Motor neuron (in vitro differentiated cells): Measurements from ENCODE around the gene PPP5C. TPM values are rescaled to one million over a fixed set of nuclear protein-coding genes. Genes with fewer than 3 reads are reported as not detected.
A peak's percentile ranks its signal among the peaks of the same experiment; 100 is the strongest.
"Not testable (repeated sequence)": the region's sequence is repeated elsewhere in the genome, so short reads cannot be mapped to it uniquely, and the experiment has no call there.

Experiments
- ATAC-seq, 8 experiments: fragments of 200-7000 bp; cut with Tn5 transposase; replicated peaks in 6 of 8; 2 replicates each; pipeline ENCODE4 v1.8.0; 2021; ENCODE audit warnings: mild to moderate bottlenecking in 8 of 8, moderate library complexity in 8 of 8
- H3K27ac ChIP-seq, 2 donors: fragments of 250-450 bp; sonication (Bioruptor Pico); 2 replicates each; pipeline ENCODE4 v1.9.0; 2021; ENCODE audit warnings: antibody characterized with exemption in 2 of 2, mild to moderate bottlenecking in 2 of 2, moderate library complexity in 1 of 2
- H3K4me1 ChIP-seq, 2 donors: fragments of 250-450 bp; sonication (Bioruptor Pico); replicated peaks in 1 of 2; 2 replicates each; pipeline ENCODE4 v1.6.1; 2021; ENCODE audit warnings: antibody characterized with exemption in 2 of 2, mild to moderate bottlenecking in 2 of 2, moderate library complexity in 1 of 2
- H3K4me3 ChIP-seq, 5 donors: fragments of 250-450 bp; sonication (Bioruptor Pico); 2 replicates each; pipeline ENCODE4 v1.9.0; 2021; ENCODE audit warnings: antibody characterized with exemption in 5 of 5, mild to moderate bottlenecking in 5 of 5, moderate library complexity in 4 of 5
- WGBS, 10 experiments: fragments of 450-650 bp; shearing (Covaris generic); methylation state at CpG; one replicate each; pipeline ENCODE4 v1.0.0; 2022; 5-methylcytosine and 5-hydroxymethylcytosine counted together
- in situ Hi-C, 9 experiments: fragments of 400-800 bp; cut with MboI; loops; one replicate each; pipeline ENCODE4 v1.15.0; 2021; ENCODE audit warnings: low sequenced_read_pairs in 9 of 9, low pct_unique_long_range_greater_than_20kb in 2 of 9; ENCODE audit not compliant: unreplicated experiment in 9 of 9
- total RNA-seq, 8 experiments: library from RNA; unstranded; fragments of 300-600 nt; gene quantifications; 2 replicates each; pipeline versions ENCODE4 v1.2.3 to v1.2.4, GENCODE V29; 2022

The PPP5C gene
- total RNA-seq, 8 experiments from 2014 or later, result 43.1 to 96.8 (median 69.2) TPM

DNA sequence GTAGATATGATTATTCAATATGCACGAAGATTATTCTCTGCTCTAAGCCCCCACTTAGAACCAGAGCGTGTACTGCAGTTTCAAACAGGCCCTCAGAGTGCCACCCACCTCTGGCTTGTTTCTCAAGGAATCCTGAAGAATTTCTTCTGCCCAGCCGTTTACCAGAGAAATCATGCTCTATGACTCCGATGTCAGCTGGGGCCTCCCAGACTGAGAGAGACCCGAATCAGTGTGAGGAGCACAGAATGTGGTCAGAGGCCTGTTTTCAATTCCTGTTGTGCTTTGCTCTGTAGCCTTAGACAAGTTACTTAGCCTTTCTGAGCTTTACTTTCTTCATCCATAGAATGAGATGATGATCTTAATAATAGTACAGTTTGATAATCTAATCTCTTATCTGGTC, 76.3 kb downstream of the PPP5C start:
- Histone ChIP-seq H3K4me1 (peaks cover 7 to 8% of the 10 kb centered on the region in 2 donors), H3K4me3 (no peak overlapping the region), H3K27ac (no peak overlapping the region)
- ATAC-seq, result no peak
- in situ Hi-C loops, result no loop called here
- 0 to 73% (median 45%) methylated on average over 1 to 5 of the region's 5 CpGs; no CpG with 5 or more reads in 4 of the 10 experiments for WGBS, 10 experiments

- peak overlapping the region; percentile 48 to 61 (median 53) for H3K4me3 ChIP-seq
- 0 to 20% (median 0%) methylated on average over 1 to 8 of the region's 10 CpGs; no CpG with 5 or more reads in 1 of the 10 experiments for WGBS, 10 experiments
- peak overlapping the region in 1 of 2 donors; percentile 2 for H3K27ac ChIP-seq
- in situ Hi-C loops, result no loop called here
- peak in 6 of 8 experiments; percentile 1 to 59 (median 20) for ATAC-seq
- H3K4me1 ChIP-seq, result peaks cover 10 to 17% of the 10 kb centered on the region in 2 donors
These were observed 79.2 kb downstream of the PPP5C start for GRCh38 chr19:46426035-46426505.

GRCh38 chr19:46426506-46427162, 79.7 kb downstream of the PPP5C start:
- WGBS, 10 experiments, result 0 to 3% (median 0%) methylated on average over 1 to 13 of the region's 32 CpGs; no CpG with 5 or more reads in 2 of the 10 experiments
- ATAC-seq, result peak; percentile 57 to 91 (median 64)
- Histone ChIP-seq H3K4me1 (peaks cover 10 to 17% of the 10 kb centered on the region in 2 donors), H3K4me3 (peak overlapping the region; percentile 48 to 61 (median 53)), H3K27ac (peak overlapping the region in 1 of 2 donors; percentile 2)
- in situ Hi-C loops, result no loop called here

- H3K4me1 ChIP-seq, result peaks cover 10 to 17% of the 10 kb centered on the region in 2 donors
- ATAC-seq, result no peak
- H3K27ac ChIP-seq, result peak overlapping the region; percentile 77 to 85
- in situ Hi-C loops, result no loop called here
- 30 to 100% (median 73%) methylated on average over 1 to 10 of the region's 17 CpGs; no CpG with 5 or more reads in 3 of the 10 experiments for WGBS, 10 experiments
- peak overlapping the region; percentile 48 to 61 (median 53) for H3K4me3 ChIP-seq
These were observed 80.7 kb downstream of the PPP5C start for GRCh38 chr19:46427518-46428045.

DNA sequence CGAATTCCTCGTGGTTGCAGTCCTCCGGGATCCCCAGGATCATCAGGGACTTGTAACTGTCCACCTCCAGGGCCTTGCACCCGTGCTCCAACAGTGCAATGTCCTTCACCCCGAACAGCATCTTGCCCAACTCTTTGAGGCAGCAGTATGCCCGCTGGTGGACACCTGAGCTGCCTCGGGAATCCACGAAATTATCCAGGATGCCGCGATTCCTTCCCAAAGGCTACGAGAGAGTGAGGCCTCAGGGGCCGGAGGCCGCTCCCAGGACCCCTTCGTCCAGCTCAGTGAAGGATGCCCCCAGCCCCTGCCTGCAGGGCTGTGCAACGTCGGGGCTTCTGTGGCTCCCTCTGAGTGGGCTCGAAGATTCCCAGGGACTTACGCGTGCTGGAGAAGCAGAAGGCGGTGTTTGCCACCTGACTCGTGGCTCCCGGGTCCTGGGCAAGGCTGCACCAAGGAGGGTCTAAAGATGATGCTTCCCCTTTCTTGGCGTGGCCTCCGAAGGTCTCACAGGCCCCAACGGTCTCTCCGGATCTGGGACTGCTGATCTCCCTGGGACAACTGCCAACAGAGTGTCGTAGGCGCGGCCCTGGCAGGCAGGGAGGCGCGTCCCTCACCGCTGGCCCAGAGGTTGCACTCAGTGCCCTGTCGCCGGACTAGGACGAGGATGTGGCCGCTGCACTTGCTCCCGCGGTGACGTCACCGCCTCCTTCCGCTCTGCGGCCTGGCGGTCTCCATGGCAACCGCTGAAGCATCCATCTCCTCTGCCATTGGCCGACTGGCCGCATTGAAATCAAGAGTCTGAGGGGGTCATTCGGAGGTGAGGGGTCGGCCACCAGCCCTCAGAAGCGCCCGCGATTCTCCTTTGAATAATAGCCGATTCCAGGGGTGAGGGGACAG, 81.6 kb downstream of the PPP5C start, which contains the start of gene PNMA8C:
PNMA8C (minus strand) TSS at position 698 of the 897 bp plus-strand sequence; CDS start at position 121, 577 bp downstream.
- Histone ChIP-seq H3K4me1 (peaks cover 10 to 17% of the 10 kb centered on the region in 2 donors), H3K4me3 (peak within 1 kb of the TSS; percentile 48 to 61 (median 53)), H3K27ac (peak within 1 kb of the TSS; percentile 77 to 85)
- WGBS, 10 experiments, result 0 to 64% (median 7%) methylated on average over 2 to 9 of the region's 52 CpGs
- peak; percentile 43 to 93 (median 87) for ATAC-seq
- in situ Hi-C loops, result no loop called here

DNA sequence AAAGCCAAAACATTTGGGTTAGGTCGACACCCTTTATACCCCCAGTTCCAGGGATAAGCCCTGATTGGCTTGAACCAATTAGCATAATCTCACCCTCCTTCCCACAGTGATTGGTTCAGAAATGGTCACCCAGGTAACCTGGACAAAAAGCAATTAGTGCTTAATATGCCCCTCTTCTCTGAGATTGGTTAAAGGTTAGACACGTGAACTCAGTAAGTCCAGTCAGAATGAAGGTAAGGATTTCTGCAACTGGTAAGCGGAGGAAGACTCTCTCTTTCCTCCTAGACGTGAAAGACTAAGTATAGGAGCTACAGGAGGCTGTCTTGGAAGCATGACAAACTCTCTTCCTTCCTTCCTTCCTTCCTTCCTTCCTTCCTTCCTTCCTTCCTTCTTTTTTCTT, 83.1 kb downstream of the PPP5C start:
- 17 to 87% (median 57%) methylated on average over 1 to 3 of the region's 4 CpGs; no CpG with 5 or more reads in 5 of the 10 experiments for WGBS, 10 experiments
- no peak overlapping the region for H3K27ac ChIP-seq
- H3K4me3 ChIP-seq, result no peak overlapping the region
- in situ Hi-C loops, result no loop called here
- peaks cover 10 to 17% of the 10 kb centered on the region in 2 donors for H3K4me1 ChIP-seq
- ATAC-seq, result no peak

- Histone ChIP-seq H3K27ac (no peak overlapping the region), H3K4me1 (peaks cover 2 to 10% of the 10 kb centered on the region in 2 donors), H3K4me3 (no peak overlapping the region)
- ATAC-seq, result no peak
- in situ Hi-C loops, result no loop called here
- 0 to 77% (median 36%) methylated on average over 1 to 6 of the region's 10 CpGs; no CpG with 5 or more reads in 3 of the 10 experiments for WGBS, 10 experiments
These were observed 84.9 kb downstream of the PPP5C start for GRCh38 chr19:46431824-46432223.

- H3K4me3 ChIP-seq, in situ Hi-C loops, H3K4me1 ChIP-seq, ATAC-seq, H3K27ac ChIP-seq: not testable (repeated sequence)
- WGBS, 10 experiments, result 3 to 83% (median 64%) methylated on average over 1 to 7 of the region's 7 CpGs; no CpG with 5 or more reads in 1 of the 10 experiments
These were observed 86.6 kb downstream of the PPP5C start for GRCh38 chr19:46433470-46433869.

DNA sequence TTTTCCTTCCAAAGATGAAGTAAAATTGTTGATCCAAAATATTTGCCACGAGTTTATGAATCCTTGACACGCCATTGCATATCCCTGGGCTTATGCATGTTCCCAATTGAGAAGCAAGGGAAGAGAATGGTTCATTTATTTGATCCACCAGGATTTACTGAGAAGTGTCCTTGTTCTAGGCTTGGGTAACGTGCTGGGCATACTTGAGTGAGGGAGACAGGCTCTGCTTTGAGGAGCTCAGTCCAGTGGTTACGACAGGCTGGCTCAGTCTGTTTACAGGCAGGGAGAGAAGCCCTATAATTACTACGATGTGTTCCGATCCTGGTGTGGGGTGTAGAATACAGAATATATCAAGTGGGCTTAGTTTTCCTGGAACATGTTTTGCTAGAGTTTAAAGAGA, 88.1 kb downstream of the PPP5C start:
- ATAC-seq, result no peak
- Histone ChIP-seq H3K4me3 (no peak overlapping the region), H3K27ac (no peak overlapping the region), H3K4me1 (no peaks in the 10 kb centered on the region)
- in situ Hi-C loops, result no loop called here
- 0 to 90% (median 52%) methylated on average over 1 to 5 of the region's 6 CpGs; no CpG with 5 or more reads in 1 of the 10 experiments for WGBS, 10 experiments

GRCh38 chr19:46435689-46436088, 88.8 kb downstream of the PPP5C start:
- H3K27ac ChIP-seq, H3K4me3 ChIP-seq, ATAC-seq, in situ Hi-C loops, H3K4me1 ChIP-seq: not testable (repeated sequence)
- WGBS, 10 experiments, result 77 to 100% (median 94%) methylated on average over 1 to 4 of the region's 4 CpGs; no CpG with 5 or more reads in 2 of the 10 experiments
